Activated CD8-positive, alpha-beta memory T cell treated with anti-CD3 and anti-CD28 coated beads for 36 hours (primary cell): ENCODE results near the gene TTC13. TPM values are rescaled to one million over a fixed set of nuclear protein-coding genes. Genes with fewer than 3 reads are reported as not detected.

Experiments used
- CTCF ChIA-PET: fragments of 350-600 bp; sonication (Branson Sonifier 250); formaldehyde crosslinking; loops from one replicate; lab custom pipeline; 2021; ENCODE audit warnings: antibody characterized with exemption; lab: Charles Lee
- POLR2A ChIA-PET: fragments of 350-600 bp; sonication (Branson Sonifier 250); formaldehyde crosslinking; loops from one replicate; lab custom pipeline; 2021; ENCODE audit warnings: antibody characterized with exemption; lab: Charles Lee
- total RNA-seq, 2 experiments: library from RNA; stranded (reverse); gene quantifications; one replicate each; pipeline ENCODE4 v1.2.3, GENCODE V29; 2021

TTC13 gene
- total RNA-seq, 2 experiments from 2014 or later: 19.4 to 20.7 TPM

DNA sequence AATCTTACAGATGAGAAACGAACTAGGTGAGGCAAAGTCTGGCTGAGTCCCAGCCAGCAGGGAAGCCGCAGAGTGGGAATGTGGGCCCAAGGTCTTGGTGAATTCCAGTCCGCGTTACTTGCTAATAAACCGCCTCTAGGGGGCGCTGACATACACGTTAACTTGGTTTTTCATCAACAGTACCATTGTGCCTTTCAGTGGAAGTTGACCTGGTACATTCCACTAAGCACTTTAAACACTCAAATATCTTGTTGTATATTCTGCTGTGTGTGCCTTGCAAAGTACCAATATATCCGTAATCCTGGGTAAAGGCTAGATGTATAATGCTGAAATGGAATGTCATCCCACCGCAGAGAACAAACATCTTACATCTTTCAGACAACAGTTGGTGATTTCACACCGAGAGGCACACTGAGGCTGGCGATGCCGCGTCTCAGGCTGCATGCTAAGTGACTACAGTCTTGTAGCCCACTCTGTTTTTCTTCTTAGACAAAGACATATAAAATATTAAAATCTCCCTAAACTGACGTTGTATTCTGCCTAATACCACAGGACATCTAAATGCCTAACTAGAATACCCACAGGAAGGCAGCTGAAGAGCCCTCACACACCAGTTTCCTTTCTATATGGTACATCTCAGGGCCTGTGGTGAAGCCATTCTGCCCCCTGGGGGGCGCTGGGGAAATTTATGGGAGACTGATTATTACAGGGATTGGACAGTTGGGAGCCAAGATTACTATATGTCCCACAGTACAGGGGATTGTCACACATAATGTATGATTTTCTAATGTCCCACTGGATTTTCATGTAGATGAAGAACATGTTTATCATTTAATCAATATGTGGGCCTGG lies 61.2 kb downstream of the TTC13 start:
- CTCF ChIA-PET: interaction anchor here (1.1 kb wide), 1 partner anchor 294 kb away, joined by 3 read pairs; no protein-coding TSS in a partner anchor
- POLR2A ChIA-PET: no interaction called here

- POLR2A ChIA-PET: no interaction called here
These were observed 61.9 kb downstream of the TTC13 start for GRCh38 chr1:230916587-230917283.

DNA sequence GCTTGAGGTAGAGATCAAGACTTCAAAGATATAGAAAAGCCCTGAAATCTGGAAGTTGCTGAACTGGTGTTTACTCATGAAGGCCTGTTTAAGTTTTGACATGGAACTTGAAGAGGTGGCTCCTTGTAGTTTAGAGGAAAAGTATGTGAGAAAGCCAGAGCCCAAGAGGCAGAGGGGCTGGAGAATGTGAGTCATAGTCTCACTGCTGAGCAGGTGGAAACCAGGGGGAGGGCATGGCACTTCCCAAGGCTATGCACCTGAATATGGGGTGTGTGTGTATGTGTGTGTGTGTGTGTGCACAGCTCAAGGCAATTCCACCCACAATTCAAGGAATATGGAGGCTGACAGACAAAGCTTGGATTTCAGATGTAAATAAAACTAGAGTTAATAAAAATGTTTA lies 63.6 kb downstream of the TTC13 start:
- POLR2A ChIA-PET: no interaction called here
- CTCF ChIA-PET: no interaction called here

More at GRCh38 chr1:230916587-230917283, 61.9 kb downstream of the TTC13 start:
- CTCF ChIA-PET: interaction anchor here (1.0 to 1.1 kb wide), 2 partner anchors 176 to 295 kb away, joined by 3 read pairs; no protein-coding TSS in a partner anchor

DNA sequence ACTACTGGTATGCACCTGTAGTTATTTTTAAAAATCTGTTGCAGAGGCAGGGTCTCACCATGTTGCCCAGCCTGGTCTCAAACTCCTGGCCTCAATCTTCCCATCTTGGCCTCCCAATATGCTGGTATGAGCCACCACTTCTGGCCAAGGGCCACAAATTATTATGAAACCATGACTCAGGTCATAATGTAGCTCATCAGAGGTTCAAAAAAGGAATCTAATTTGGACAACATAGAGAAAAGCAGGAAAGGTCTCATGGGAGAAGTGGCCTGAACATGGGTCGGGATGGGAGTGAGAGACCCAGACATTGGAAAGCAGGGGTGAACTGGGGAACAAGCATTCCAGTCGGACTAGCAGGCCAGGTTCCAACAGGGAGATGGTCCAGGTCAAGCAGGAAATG lies 65.2 kb downstream of the TTC13 start:
- CTCF ChIA-PET: no interaction called here
- POLR2A ChIA-PET: no interaction called here

DNA sequence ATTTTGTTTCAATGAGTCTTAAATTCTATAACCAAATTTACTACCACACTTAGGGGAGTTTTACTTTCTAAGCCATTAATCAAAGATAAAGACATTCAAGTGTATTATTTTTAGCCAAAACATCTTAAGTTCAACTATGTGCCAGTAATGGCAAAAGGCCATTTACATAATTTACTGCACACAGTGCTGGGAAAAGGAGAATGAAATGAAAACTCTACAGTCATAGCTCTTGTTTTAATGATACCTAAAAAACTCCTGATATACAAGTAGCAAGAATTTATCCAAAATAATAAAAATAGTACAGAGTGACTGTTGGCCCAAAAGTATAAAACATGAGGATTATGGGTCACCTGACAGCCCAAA lies 67.9 kb downstream of the TTC13 start:
- ChIA-PET POLR2A (no interaction called here), CTCF (no interaction called here)

DNA sequence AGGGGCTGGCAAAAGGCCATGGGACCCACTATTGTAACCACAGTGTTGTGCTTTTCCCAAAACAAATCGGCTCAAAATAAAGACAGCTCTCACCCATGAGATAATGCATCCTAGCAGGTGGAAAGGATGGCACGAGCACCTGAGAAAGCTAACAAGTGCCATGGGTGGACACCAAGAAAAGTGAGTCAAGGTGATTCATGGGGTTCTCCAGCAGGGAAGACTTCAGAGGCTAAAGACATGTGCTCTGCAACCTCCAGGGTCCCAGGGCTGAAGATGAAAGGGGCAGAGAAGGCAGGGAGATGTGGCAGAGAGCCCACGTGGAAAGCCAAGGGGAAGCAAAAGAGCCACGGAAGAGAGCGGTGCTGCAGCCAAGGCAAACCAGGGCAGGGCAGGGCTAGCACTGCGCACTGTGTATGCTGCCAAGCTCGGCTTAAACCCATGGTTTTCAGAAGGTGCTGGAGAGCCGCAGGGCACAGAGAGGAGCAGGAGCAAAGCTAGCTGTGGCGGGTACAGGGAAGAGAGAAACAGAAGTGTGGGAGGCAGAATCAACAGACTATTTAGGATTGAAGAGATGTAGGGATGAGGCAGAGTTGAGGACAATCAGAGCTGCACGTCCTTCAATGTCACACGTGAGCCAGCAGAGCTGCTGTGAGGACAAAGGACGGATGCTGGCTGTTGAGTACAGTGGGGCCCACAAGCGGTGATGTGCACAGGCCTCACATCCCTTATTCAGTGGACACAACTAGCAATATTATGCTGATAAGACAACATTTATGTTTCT lies 68.5 kb downstream of the TTC13 start:
- POLR2A ChIA-PET: no interaction called here

DNA sequence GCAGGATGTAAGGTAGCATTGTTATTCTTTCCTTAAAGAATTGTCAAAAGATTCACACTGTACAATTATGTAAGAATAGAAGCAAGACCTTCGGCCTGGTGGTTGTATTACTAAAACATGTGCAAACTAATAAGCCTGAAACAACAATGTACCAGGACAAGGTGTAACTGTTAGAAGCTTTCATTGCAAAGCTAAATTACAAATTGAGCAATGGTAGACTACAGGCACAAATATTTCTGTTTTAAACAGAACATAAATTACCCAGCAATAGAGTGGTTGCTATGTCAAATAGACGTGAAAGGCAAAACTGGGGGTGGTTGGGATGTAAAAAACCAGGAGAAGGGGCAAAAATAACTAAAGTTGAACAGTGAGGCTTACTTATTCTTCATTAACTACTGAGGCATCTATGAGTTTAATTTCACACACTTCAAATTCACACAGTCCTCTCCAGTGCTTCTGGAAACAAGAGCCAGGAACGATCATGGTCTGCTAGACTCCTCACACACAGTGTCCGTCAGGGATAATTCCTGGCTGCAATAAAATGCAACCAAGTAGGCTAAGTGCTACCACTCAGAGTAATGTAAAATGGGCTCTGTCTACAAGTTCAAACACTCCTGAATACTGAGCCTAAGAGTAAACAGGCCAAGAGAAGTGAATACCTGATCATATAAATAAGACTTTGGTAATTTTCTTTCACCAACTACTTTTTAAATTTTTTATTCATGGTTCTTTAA lies 71.0 kb downstream of the TTC13 start:
- ChIA-PET POLR2A (no interaction called here), CTCF (no interaction called here)

More for the DNA sequence above, 68.5 kb downstream of the TTC13 start:
- CTCF ChIA-PET: no interaction called here

GRCh38 chr1:230906226-230906625 lies 72.4 kb downstream of the TTC13 start:
- CTCF ChIA-PET: no interaction called here
- POLR2A ChIA-PET: no interaction called here

DNA sequence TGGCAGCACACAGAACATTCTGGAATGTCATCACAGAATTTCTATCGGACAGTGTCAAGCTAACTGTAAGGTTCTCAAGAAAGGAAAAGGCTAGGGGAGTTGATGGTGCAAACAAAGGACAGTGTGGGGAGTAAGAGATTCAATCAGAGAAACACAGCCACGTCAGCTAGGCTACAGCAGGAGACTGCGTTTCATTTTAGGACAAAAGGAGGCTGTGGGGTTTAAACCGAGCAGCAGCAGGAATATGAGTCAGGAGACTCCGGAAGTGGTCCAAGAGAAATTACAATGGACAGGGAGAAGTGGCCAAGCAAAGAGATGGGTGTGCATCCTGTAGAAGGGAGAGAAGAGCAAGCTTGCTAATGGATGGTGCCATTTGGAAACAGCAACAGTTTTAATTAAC lies 72.9 kb downstream of the TTC13 start:
- ChIA-PET CTCF (no interaction called here), POLR2A (no interaction called here)

DNA sequence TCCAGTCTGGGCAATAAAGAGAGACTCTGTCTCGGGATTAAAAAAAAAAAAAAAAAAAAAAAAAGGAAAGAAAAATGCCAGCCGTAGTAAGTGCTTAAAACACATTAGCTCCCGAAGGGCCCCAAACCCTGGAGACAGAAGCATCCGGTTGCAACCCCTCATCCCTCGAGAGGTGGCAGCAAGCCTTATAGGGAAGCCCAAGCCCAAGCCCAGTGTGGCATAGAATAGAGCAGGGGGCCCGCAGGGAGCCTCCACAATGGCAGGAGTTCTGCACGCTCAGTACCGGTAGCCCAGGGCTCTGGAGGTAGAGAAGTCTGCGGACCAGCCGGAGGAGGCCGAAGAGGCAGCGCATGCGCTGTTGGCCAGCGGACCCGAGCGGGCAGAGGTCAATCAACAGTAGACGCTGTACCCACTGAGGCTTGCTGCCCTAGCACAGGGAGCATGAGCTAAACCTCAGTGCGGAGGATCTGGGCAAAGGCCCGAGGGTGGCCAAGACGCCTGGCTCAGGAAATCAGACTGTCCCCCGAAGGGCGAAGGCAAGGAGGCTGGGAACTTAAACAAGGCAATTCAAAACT lies 76.2 kb downstream of the TTC13 start:
- CTCF ChIA-PET: interaction anchor here (0.7 kb wide), 1 partner anchor 320 kb away, joined by 3 read pairs; no protein-coding TSS in a partner anchor
- POLR2A ChIA-PET: no interaction called here

DNA sequence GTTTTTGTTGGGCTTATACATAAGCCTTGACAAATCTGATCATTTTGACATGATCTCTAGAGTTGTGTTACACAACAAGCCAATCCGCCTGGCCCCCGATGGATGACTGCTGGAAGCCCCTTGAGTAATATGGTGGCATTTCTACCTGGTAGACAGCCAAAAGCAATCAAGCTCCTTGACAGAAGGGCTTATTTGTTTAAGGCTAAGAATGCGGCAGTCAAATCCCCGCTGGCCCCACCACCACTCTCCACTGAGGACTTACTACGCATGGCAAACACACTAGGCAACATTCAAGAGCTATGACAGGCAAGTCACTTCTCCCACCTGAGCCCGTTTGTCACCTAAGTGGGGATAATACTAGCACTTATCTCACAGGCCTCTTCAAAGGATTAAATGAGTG lies 77.0 kb downstream of the TTC13 start:
- ChIA-PET POLR2A (no interaction called here), CTCF (interaction anchor here (0.5 kb wide), 1 partner anchor 1480 kb away, joined by 4 read pairs; no protein-coding TSS in a partner anchor)

DNA sequence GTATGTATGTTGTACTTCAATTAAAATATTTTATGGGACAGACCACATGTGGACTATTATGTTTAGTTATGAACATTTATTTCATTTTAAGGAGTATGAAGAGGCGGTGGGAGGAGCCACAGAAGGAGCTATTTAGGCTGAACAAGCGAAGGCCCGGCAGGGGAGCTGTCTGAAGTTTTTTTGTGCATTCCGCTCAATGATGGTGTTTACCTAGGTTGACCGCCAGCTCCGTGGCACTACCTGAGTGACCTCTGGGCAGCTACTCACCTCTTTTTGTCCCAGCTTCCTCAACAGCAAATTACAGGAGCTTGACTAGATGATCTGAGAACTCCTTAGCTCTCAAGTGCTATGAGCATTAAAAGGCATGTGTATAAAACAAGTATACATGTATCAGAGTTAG lies 77.7 kb downstream of the TTC13 start:
- CTCF ChIA-PET: interaction anchor here (0.5 kb wide), 1 partner anchor 1479 kb away, joined by 4 read pairs; no protein-coding TSS in a partner anchor
- POLR2A ChIA-PET: no interaction called here

DNA sequence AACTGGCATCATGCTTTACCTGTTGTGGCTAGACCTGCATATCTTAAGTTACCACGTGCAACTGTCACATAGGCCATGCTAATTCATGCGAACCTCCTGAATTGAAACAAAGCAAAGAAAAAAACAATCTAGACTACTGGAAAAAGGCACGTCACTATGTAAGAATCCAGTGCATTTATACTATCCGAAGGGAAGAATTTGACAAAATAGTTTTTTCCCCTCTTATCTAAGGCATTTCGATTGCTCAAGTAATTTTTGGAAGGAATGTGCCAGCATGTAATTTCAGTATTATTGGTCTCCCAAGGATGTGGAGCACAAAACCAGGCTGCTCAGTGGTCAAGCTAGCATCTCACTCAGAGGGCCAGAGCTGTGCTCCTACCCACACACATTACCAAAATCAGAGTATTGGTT lies 78.8 kb downstream of the TTC13 start:
- POLR2A ChIA-PET: no interaction called here
- CTCF ChIA-PET: no interaction called here

GRCh38 chr1:230898748-230899147 lies 79.9 kb downstream of the TTC13 start:
- ChIA-PET POLR2A (no interaction called here), CTCF (no interaction called here)

DNA sequence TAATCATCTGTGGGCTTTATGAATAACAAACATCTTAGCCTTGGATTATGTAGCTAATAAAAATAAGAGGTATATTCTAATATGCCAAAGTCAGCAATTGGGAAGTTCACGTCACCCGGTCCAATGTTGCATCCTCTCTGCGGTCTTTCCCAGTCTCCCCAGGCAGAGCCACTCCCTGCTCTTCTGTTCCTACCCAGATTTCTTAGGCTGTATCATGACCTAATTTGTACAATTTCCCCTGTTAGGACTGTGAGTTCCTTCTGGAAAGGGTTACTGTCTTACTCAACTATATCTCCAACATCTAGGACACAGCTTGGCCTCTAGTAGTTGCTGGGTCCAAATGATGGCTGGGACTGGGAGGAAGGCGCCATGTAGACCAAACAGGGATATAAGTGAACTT lies 80.5 kb downstream of the TTC13 start:
- CTCF ChIA-PET: no interaction called here
- POLR2A ChIA-PET: no interaction called here

DNA sequence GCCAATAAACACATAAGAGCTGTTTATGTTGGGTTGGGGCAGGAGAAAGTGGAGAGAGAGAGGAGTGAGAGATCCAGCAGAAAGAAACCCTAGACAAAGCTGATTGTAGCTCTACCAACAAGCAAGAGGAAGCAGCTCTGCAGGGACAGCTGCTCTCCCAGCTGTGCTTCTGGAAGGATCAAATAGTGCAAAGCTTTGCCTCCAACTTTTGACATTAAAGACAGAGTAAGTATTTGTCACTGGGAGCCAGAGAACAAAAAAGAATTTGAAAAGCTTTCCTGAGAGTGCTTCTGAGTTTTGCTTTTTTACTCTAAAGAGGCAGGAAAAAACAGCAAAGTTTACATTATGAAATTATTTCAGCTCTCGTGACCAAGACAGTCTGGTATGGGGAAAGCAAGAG lies 81.9 kb downstream of the TTC13 start:
- CTCF ChIA-PET: no interaction called here
- POLR2A ChIA-PET: no interaction called here

DNA sequence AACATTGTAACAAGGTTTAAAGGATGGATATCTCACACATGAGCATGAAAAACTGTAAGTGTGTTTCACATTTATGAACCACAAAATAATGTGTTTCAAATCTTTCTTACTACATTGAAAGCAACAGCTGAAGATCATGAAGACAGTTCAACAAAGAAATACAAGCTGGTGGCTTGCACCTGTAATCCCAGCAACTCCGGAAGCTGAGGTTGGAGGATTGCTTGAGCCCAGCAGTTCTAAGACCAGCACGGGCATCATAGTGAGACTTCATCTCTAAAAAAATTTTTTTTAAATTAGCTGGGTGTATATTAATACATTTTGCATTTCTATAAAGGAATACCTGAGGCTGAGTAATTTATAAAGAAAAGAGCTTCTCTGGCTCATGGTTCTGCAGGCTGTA lies 83.2 kb downstream of the TTC13 start:
- CTCF ChIA-PET: no interaction called here
- POLR2A ChIA-PET: no interaction called here

DNA sequence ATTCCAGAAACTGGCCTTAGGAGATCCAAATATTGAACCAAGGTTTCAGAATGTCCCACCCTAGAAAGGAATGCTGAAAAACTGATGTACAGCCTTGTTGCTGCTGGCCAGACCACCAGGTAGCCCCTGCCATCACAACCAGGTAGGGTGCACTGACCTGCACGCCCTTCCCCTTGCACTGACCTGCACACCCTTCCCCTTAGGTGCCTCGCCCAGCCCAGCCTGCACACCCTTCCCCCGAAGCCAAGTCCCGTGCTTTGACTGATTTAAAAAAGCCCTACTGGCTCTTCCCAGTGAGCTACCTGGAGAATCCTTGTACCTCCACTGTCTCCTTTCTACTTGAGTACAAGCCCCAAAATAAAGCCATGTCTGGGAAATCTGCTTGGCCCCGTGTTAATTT lies 84.0 kb downstream of the TTC13 start:
- ChIA-PET POLR2A (no interaction called here), CTCF (no interaction called here)

GRCh38 chr1:230894032-230894431 lies 84.6 kb downstream of the TTC13 start:
- ChIA-PET POLR2A (no interaction called here), CTCF (no interaction called here)
